ENCODE results near the gene SLC34A2.
"Not testable (repeated sequence)": the region's sequence is repeated elsewhere in the genome, so short reads cannot be mapped to it uniquely, and the experiment has no call there.

The SLC34A2 gene

GRCh38 chr4:25654971-25655963 lies at the start of gene SLC34A2:
Gene SLC34A2, plus strand, starts transcription at chr4:25655851. Its CDS starts 6,650 bp downstream, at chr4:25662501.
- no peak for DNase-seq

GRCh38 chr4:25608644-25609043 lies 47.0 kb upstream of the SLC34A2 start:
- no peak for DNase-seq

- DNase-seq: no peak
Measured at GRCh38 chr4:25609976-25610375, 45.7 kb upstream of the SLC34A2 start.

GRCh38 chr4:25613613-25614012 lies 42.0 kb upstream of the SLC34A2 start:
- not testable (repeated sequence) for DNase-seq

GRCh38 chr4:25614807-25615206 lies 40.8 kb upstream of the SLC34A2 start:
- no peak for DNase-seq

GRCh38 chr4:25621027-25621930 lies 34.4 kb upstream of the SLC34A2 start:
- no peak for DNase-seq

- no peak for DNase-seq
Measured at GRCh38 chr4:25624616-25625015, 31.0 kb upstream of the SLC34A2 start.

GRCh38 chr4:25628451-25628850 lies 27.2 kb upstream of the SLC34A2 start:
- no peak for DNase-seq

- DNase-seq: no peak
Measured at GRCh38 chr4:25632135-25632534, 23.5 kb upstream of the SLC34A2 start.

- DNase-seq: no peak
Measured at GRCh38 chr4:25633541-25633940, 22.1 kb upstream of the SLC34A2 start.

GRCh38 chr4:25635501-25635900 lies 20.1 kb upstream of the SLC34A2 start:
- DNase-seq: no peak

- DNase-seq: no peak
Measured at GRCh38 chr4:25637581-25638220, 17.9 kb upstream of the SLC34A2 start.

- no peak for DNase-seq
Measured at GRCh38 chr4:25638221-25638601, 17.4 kb upstream of the SLC34A2 start.

GRCh38 chr4:25638806-25639205 lies 16.8 kb upstream of the SLC34A2 start:
- no peak for DNase-seq

GRCh38 chr4:25650311-25650710 lies 5.3 kb upstream of the SLC34A2 start:
- no peak for DNase-seq

GRCh38 chr4:25651682-25652081 lies 4.0 kb upstream of the SLC34A2 start:
- no peak for DNase-seq

GRCh38 chr4:25654031-25654970 lies 1.4 kb upstream of the SLC34A2 start:
- no peak for DNase-seq

- no peak for DNase-seq
Measured at GRCh38 chr4:25656031-25656430, 380 bp downstream of the SLC34A2 start.

GRCh38 chr4:25658357-25658771 lies 2.7 kb downstream of the SLC34A2 start:
- no peak for DNase-seq

GRCh38 chr4:25658777-25659176 lies 3.1 kb downstream of the SLC34A2 start:
- no peak for DNase-seq

GRCh38 chr4:25661441-25661840 lies 5.8 kb downstream of the SLC34A2 start:
- DNase-seq: not testable (repeated sequence)

- no peak for DNase-seq
Measured at GRCh38 chr4:25662306-25662705, 6.7 kb downstream of the SLC34A2 start.

All from Kasumi-1 (cell line).